ENCODE data around the gene TDRD12.

DNA sequence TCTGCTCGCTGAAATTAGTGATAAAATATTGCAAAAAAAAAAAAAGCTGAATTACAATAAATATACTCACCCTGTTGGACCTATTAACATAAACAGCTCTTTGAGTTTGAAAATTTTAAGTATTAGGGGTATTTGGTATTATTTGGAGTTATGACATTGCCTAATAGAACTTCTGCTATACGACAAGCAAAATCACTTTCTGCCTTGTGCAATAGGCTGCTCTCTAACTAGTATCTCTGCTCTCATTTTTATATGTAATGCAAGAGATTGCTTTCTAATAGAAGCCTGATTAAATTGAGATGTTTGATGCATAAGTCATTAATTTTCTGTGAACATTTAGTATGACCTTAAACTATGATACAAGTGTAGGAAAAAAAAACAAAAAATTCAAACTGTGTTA lies 38.6 kb upstream of the TDRD12 start:
- TF ChIP-seq YY1 (IDR thresholded peaks at IDR 0.05; ENCODE audit: insufficient read depth, insufficient read length) (no peak), ZNF274 (IDR thresholded peaks at IDR 0.05; ENCODE audit: low read depth, low read length) (no peak)

All from NT2/D1 (cell line).